Panc1 (cell line): ENCODE measurements around the gene CTXND2.

Source experiments
- CTCF ChIP-seq: fragments of 450-650 bp; IDR thresholded peaks from 2 replicates; pipeline ENCODE4 v1.5.1; 2017; ENCODE audit warnings: mild to moderate bottlenecking
- POLR2AphosphoS5 ChIP-seq: IDR thresholded peaks from 2 replicates; pipeline ENCODE4 v1.6.1; 2012; ENCODE audit warnings: mild to moderate bottlenecking, low read depth, low read length, moderate library complexity
- REST ChIP-seq, 2 experiments: IDR thresholded peaks; 2 replicates each; pipeline ENCODE4 v1.6.1; 2011 to 2012; ENCODE audit warnings: low read depth in 2 of 2, control low read depth in 1 of 2, low read length in 1 of 2, mild to moderate bottlenecking in 1 of 2, moderate library complexity in 1 of 2; ENCODE audit not compliant: insufficient read depth in 1 of 2
- SIN3A ChIP-seq: IDR thresholded peaks from 2 replicates; pipeline ENCODE4 v1.6.1; 2012; ENCODE audit warnings: low read depth, mild to moderate bottlenecking, low read length, moderate library complexity, borderline replicate concordance; ENCODE audit not compliant: insufficient read depth
- TCF7L2 ChIP-seq: IDR thresholded peaks from 2 replicates; pipeline ENCODE4 v1.6.1; 2011; ENCODE audit warnings: mild to moderate bottlenecking, low read depth, low read length, inconsistent platforms

- peak; percentile 78; the same call in 1 of the 2 replicates for TF ChIP-seq POLR2AphosphoS5
- no peak for TF ChIP-seq CTCF
- TF ChIP-seq SIN3A, result no peak; the same call in 1 of the 2 replicates
- 0 out of 2 replicates have a peak, but pooled peaks have one; percentile 17 for TF ChIP-seq TCF7L2
- 0 out of 4 replicates have a peak, but pooled peaks of 1 of the 2 experiments have one; percentile 22 for TF ChIP-seq REST (IDR thresholded peaks at IDR 0.05; ENCODE audit: insufficient read depth in 1 of 2, low read depth in 2 of 2, low read length in 1 of 2)
Measured at GRCh38 chr1:150926097-150926741, 39.3 kb downstream of the CTXND2 start, which contains the start of gene SETDB1.
